Measurements from ENCODE around the gene XYLT1. TPM values are rescaled to one million over a fixed set of nuclear protein-coding genes. Genes with fewer than 3 reads are reported as not detected.
A peak's percentile ranks its signal among the peaks of the same experiment; 100 is the strongest.

Gene XYLT1
- total RNA-seq, 1 donor from 2014 or later: 27.3 TPM

- no peaks in the 10 kb centered on the region for H3K9me3 ChIP-seq
These were observed 401.1 kb downstream of the XYLT1 start for GRCh38 chr16:17069681-17070080.

GRCh38 chr16:17068524-17068923 lies 402.2 kb downstream of the XYLT1 start:
- Histone ChIP-seq H3K27me3 (no peaks in the 10 kb centered on the region), H3K27ac (no peak overlapping the region), H3K4me3 (no peak overlapping the region), H3K4me1 (peaks cover 14% of the 10 kb centered on the region), H3K9me3 (no peaks in the 10 kb centered on the region), H3K36me3 (no peaks in the 10 kb centered on the region)
- peak in 1 of 2 donors; percentile 81 for DNase-seq (ENCODE audit: extremely low spot score in 2 of 2)
- intact Hi-C loops (cut with DNase I): no loop called here
- no peak for TF ChIP-seq POLR2AphosphoS5 (IDR thresholded peaks at IDR 0.05; ENCODE audit: insufficient read depth in 1 of 2, low read depth in 1 of 2)

More at GRCh38 chr16:17069681-17070080, 401.1 kb downstream of the XYLT1 start:
- Histone ChIP-seq H3K4me1 (peaks cover 14% of the 10 kb centered on the region), H3K27ac (no peak overlapping the region), H3K27me3 (no peaks in the 10 kb centered on the region), H3K4me3 (no peak overlapping the region), H3K36me3 (no peaks in the 10 kb centered on the region)
- intact Hi-C loops (cut with DNase I): no loop called here
- DNase-seq (ENCODE audit: extremely low spot score in 2 of 2): no peak
- TF ChIP-seq POLR2A (IDR thresholded peaks at IDR 0.05) (no peak), CTCF (IDR thresholded peaks at IDR 0.05) (no peak), POLR2AphosphoS5 (IDR thresholded peaks at IDR 0.05; ENCODE audit: insufficient read depth in 1 of 2, low read depth in 1 of 2) (no peak)

GRCh38 chr16:17067882-17068281 lies 402.9 kb downstream of the XYLT1 start:
- intact Hi-C loops (cut with DNase I): no loop called here
- Histone ChIP-seq H3K4me3 (no peak overlapping the region), H3K36me3 (no peaks in the 10 kb centered on the region), H3K9me3 (no peaks in the 10 kb centered on the region), H3K27me3 (no peaks in the 10 kb centered on the region), H3K27ac (no peak overlapping the region), H3K4me1 (peaks cover 14% of the 10 kb centered on the region)
- no peak for TF ChIP-seq POLR2A (IDR thresholded peaks at IDR 0.05)
- no peak for TF ChIP-seq CTCF (IDR thresholded peaks at IDR 0.05)
- TF ChIP-seq POLR2AphosphoS5 (IDR thresholded peaks at IDR 0.05; ENCODE audit: insufficient read depth in 1 of 2, low read depth in 1 of 2): no peak
- DNase-seq (ENCODE audit: extremely low spot score in 2 of 2): no peak

GRCh38 chr16:17063201-17064139 lies 407.3 kb downstream of the XYLT1 start:
- Histone ChIP-seq H3K27me3 (no peaks in the 10 kb centered on the region), H3K4me3 (no peak overlapping the region), H3K4me1 (no peaks in the 10 kb centered on the region), H3K9me3 (no peaks in the 10 kb centered on the region), H3K36me3 (no peaks in the 10 kb centered on the region), H3K27ac (no peak overlapping the region)
- peak in 1 of 2 donors; percentile 4 for DNase-seq (ENCODE audit: extremely low spot score in 2 of 2)
- intact Hi-C loops (cut with DNase I): no loop called here
- no peak for TF ChIP-seq CTCF (IDR thresholded peaks at IDR 0.05)
- no peak for TF ChIP-seq POLR2AphosphoS5 (IDR thresholded peaks at IDR 0.05; ENCODE audit: insufficient read depth in 1 of 2, low read depth in 1 of 2)

- DNase-seq (ENCODE audit: extremely low spot score in 2 of 2): peak in 1 of 2 donors; percentile 16
- H3K27me3 ChIP-seq: no peaks in the 10 kb centered on the region
- no peak for TF ChIP-seq CTCF (IDR thresholded peaks at IDR 0.05)
- TF ChIP-seq POLR2AphosphoS5 (IDR thresholded peaks at IDR 0.05; ENCODE audit: insufficient read depth in 1 of 2, low read depth in 1 of 2): no peak
- no peak for TF ChIP-seq POLR2A (IDR thresholded peaks at IDR 0.05)
- no peaks in the 10 kb centered on the region for H3K36me3 ChIP-seq
- H3K27ac ChIP-seq: no peak overlapping the region
- H3K4me3 ChIP-seq: no peak overlapping the region
- H3K9me3 ChIP-seq: no peaks in the 10 kb centered on the region
- intact Hi-C loops (cut with DNase I): no loop called here
- H3K4me1 ChIP-seq: no peaks in the 10 kb centered on the region
These were observed 408.1 kb downstream of the XYLT1 start for GRCh38 chr16:17062676-17063075.

Data from vagina (tissue), 2 donors.